DND-41 (cell line): ENCODE measurements around the gene MYO5A.

ENCODE experiments used
- CTCF ChIP-seq: IDR thresholded peaks from 2 replicates; pipeline ENCODE4 v1.5.1; 2012; ENCODE audit warnings: borderline replicate concordance, low read length, moderate library complexity, mild to moderate bottlenecking; ENCODE audit not compliant: poor library complexity, severe bottlenecking; ENCODE audit errors: extremely low read depth
- EZH2 ChIP-seq: IDR thresholded peaks from 3 replicates; pipeline ENCODE4 v1.6.1; 2012; ENCODE audit warnings: borderline replicate concordance, low read depth, mild to moderate bottlenecking, moderate library complexity, low read length, inconsistent platforms; ENCODE audit not compliant: severe bottlenecking

- TF ChIP-seq CTCF (no peak), EZH2 (no peak)
Measured at GRCh38 chr15:52557274-52557641, 28.6 kb upstream of the MYO5A start.
